Measurements from ENCODE around the gene SCP2D1.
"Not testable (repeated sequence)": the region's sequence is repeated elsewhere in the genome, so short reads cannot be mapped to it uniquely, and the experiment has no call there.

Gene SCP2D1

GRCh38 chr20:18780385-18781130, 33.0 kb upstream of the SCP2D1 start:
- TF ChIP-seq EZH2phosphoT487 (IDR thresholded peaks at IDR 0.05; ENCODE audit: borderline replicate concordance, low read length) (no peak), CTCF (IDR thresholded peaks at IDR 0.05; ENCODE audit: low read depth, low read length, poor library complexity, severe bottlenecking) (no peak)

GRCh38 chr20:18781509-18781908, 32.1 kb upstream of the SCP2D1 start:
- Histone ChIP-seq H3K36me3 (ENCODE audit: control insufficient read depth, low read length) (no peaks in the 10 kb centered on the region), H3K27ac (ENCODE audit: low read depth, low read length) (no peak overlapping the region), H3K4me1 (ENCODE audit: control insufficient read depth, low read length) (no peaks in the 10 kb centered on the region), H3K9me2 (replicated peaks; ENCODE audit: control insufficient read depth, low read length) (no peaks in the 10 kb centered on the region), H3K79me2 (ENCODE audit: control insufficient read depth, low read length) (no peaks in the 10 kb centered on the region), H4K20me1 (ENCODE audit: control insufficient read depth, insufficient read depth, low read depth, low read length) (no peaks in the 10 kb centered on the region), H3K9me3 (ENCODE audit: control insufficient read depth, insufficient read depth, low read length) (no peaks in the 10 kb centered on the region), H3K4me3 (ENCODE audit: low read length) (no peak overlapping the region), H3K27me3 (ENCODE audit: control insufficient read depth, low read length) (no peaks in the 10 kb centered on the region), H3K4me2 (ENCODE audit: low read length) (no peak overlapping the region), H3F3A (ENCODE audit: control insufficient read depth, insufficient read depth) (no peaks in the 10 kb centered on the region)
- TF ChIP-seq CTCF (IDR thresholded peaks at IDR 0.05; ENCODE audit: low read depth, low read length, poor library complexity, severe bottlenecking) (no peak), EZH2phosphoT487 (IDR thresholded peaks at IDR 0.05; ENCODE audit: borderline replicate concordance, low read length) (no peak)

More at GRCh38 chr20:18780385-18781130, 33.0 kb upstream of the SCP2D1 start:
- Histone ChIP-seq H3K36me3 (ENCODE audit: control insufficient read depth, low read length) (no peaks in the 10 kb centered on the region), H3K9me3 (ENCODE audit: control insufficient read depth, insufficient read depth, low read length) (no peaks in the 10 kb centered on the region), H3K4me3 (ENCODE audit: low read length) (no peak overlapping the region), H3K9me2 (replicated peaks; ENCODE audit: control insufficient read depth, low read length) (no peaks in the 10 kb centered on the region), H3K79me2 (ENCODE audit: control insufficient read depth, low read length) (no peaks in the 10 kb centered on the region), H3F3A (ENCODE audit: control insufficient read depth, insufficient read depth) (no peaks in the 10 kb centered on the region), H3K27ac (ENCODE audit: low read depth, low read length) (no peak overlapping the region), H3K4me1 (ENCODE audit: control insufficient read depth, low read length) (no peaks in the 10 kb centered on the region), H3K27me3 (ENCODE audit: control insufficient read depth, low read length) (no peaks in the 10 kb centered on the region), H3K4me2 (ENCODE audit: low read length) (no peak overlapping the region), H4K20me1 (ENCODE audit: control insufficient read depth, insufficient read depth, low read depth, low read length) (no peaks in the 10 kb centered on the region)

GRCh38 chr20:18783385-18783959, 30.1 kb upstream of the SCP2D1 start:
- H3F3A ChIP-seq (ENCODE audit: control insufficient read depth, insufficient read depth) = no peaks in the 10 kb centered on the region
- no peak overlapping the region for H3K27ac ChIP-seq (ENCODE audit: low read depth, low read length)
- no peaks in the 10 kb centered on the region; the same call in 1 of the 2 replicates for H3K27me3 ChIP-seq (ENCODE audit: control insufficient read depth, low read length)
- no peaks in the 10 kb centered on the region for H3K4me1 ChIP-seq (ENCODE audit: control insufficient read depth, low read length)
- H3K9me3 ChIP-seq (ENCODE audit: control insufficient read depth, insufficient read depth, low read length) = no peaks in the 10 kb centered on the region
- no peaks in the 10 kb centered on the region for H3K36me3 ChIP-seq (ENCODE audit: control insufficient read depth, low read length)
- H3K4me3 ChIP-seq (ENCODE audit: low read length) = no peak overlapping the region
- no peak overlapping the region for H3K4me2 ChIP-seq (ENCODE audit: low read length)
- H3K9me2 ChIP-seq (replicated peaks; ENCODE audit: control insufficient read depth, low read length) = no peaks in the 10 kb centered on the region
- H4K20me1 ChIP-seq (ENCODE audit: control insufficient read depth, insufficient read depth, low read depth, low read length) = no peaks in the 10 kb centered on the region
- TF ChIP-seq CTCF (IDR thresholded peaks at IDR 0.05; ENCODE audit: low read depth, low read length, poor library complexity, severe bottlenecking) (no peak), EZH2phosphoT487 (IDR thresholded peaks at IDR 0.05; ENCODE audit: borderline replicate concordance, low read length) (no peak)
- H3K79me2 ChIP-seq (ENCODE audit: control insufficient read depth, low read length) = no peaks in the 10 kb centered on the region

- not testable (repeated sequence) for H3K27me3 ChIP-seq (ENCODE audit: control insufficient read depth, low read length); H3K36me3 ChIP-seq (ENCODE audit: control insufficient read depth, low read length)
These were observed 26.5 kb upstream of the SCP2D1 start for GRCh38 chr20:18787046-18787445.

More at GRCh38 chr20:18787046-18787445, 26.5 kb upstream of the SCP2D1 start:
- H3K4me3 ChIP-seq (ENCODE audit: low read length); H3F3A ChIP-seq (ENCODE audit: control insufficient read depth, insufficient read depth); H3K9me2 ChIP-seq (replicated peaks; ENCODE audit: control insufficient read depth, low read length); H3K4me2 ChIP-seq (ENCODE audit: low read length); H3K4me1 ChIP-seq (ENCODE audit: control insufficient read depth, low read length); H4K20me1 ChIP-seq (ENCODE audit: control insufficient read depth, insufficient read depth, low read depth, low read length); H3K27ac ChIP-seq (ENCODE audit: low read depth, low read length); H3K9me3 ChIP-seq (ENCODE audit: control insufficient read depth, insufficient read depth, low read length); H3K79me2 ChIP-seq (ENCODE audit: control insufficient read depth, low read length): not testable (repeated sequence)

Data from DOHH2 (cell line).